ENCODE data around the gene PTCRA.
"Not testable (repeated sequence)": the region's sequence is repeated elsewhere in the genome, so short reads cannot be mapped to it uniquely, and the experiment has no call there.

The PTCRA gene

GRCh38 chr6:42915732-42916131 is at the start of gene PTCRA:
TSS of gene PTCRA (plus strand) at chr6:42916053. CDS start at chr6:42916070, 17 bp downstream.
- DNase-seq = no peak

- no peak for DNase-seq
These were observed 45.5 kb upstream of the PTCRA start for GRCh38 chr6:42870145-42870936.

- no peak for DNase-seq
These were observed 44.1 kb upstream of the PTCRA start for GRCh38 chr6:42871711-42872110.

- no peak for DNase-seq
These were observed 42.5 kb upstream of the PTCRA start for GRCh38 chr6:42873313-42873712.

GRCh38 chr6:42877695-42878094 is 38.2 kb upstream of the PTCRA start:
- DNase-seq = no peak

- peak; percentile 85 for DNase-seq
These were observed 36.2 kb upstream of the PTCRA start, which contains the start of gene RPL7L1 for GRCh38 chr6:42879372-42880239. TSS of gene RPL7L1 (plus strand) at chr6:42879616. CDS start at chr6:42879911, 295 bp downstream.

- DNase-seq = not testable (repeated sequence)
These were observed 35.5 kb upstream of the PTCRA start for GRCh38 chr6:42880240-42880817.

- not testable (repeated sequence) for DNase-seq
These were observed 35.0 kb upstream of the PTCRA start for GRCh38 chr6:42880871-42881270.

GRCh38 chr6:42885702-42886101 is 30.2 kb upstream of the PTCRA start:
- no peak for DNase-seq

- not testable (repeated sequence) for DNase-seq
These were observed 27.7 kb upstream of the PTCRA start for GRCh38 chr6:42888201-42888600.

GRCh38 chr6:42889815-42890214 is 26.0 kb upstream of the PTCRA start:
- no peak for DNase-seq

- peak; percentile 92 for DNase-seq
These were observed 25.3 kb upstream of the PTCRA start for GRCh38 chr6:42890311-42891198.

- no peak for DNase-seq
These were observed 24.6 kb upstream of the PTCRA start for GRCh38 chr6:42891199-42891722.

- not testable (repeated sequence) for DNase-seq
These were observed 21.6 kb upstream of the PTCRA start for GRCh38 chr6:42894041-42894828.

- DNase-seq = no peak
These were observed 19.6 kb upstream of the PTCRA start for GRCh38 chr6:42896178-42896719.

GRCh38 chr6:42898891-42899361 is 16.9 kb upstream of the PTCRA start:
- DNase-seq = peak; percentile 42

- no peak for DNase-seq
These were observed 16.0 kb upstream of the PTCRA start for GRCh38 chr6:42899871-42900270.

- peak; percentile 68 for DNase-seq
These were observed 14.3 kb upstream of the PTCRA start for GRCh38 chr6:42901538-42901957.

- not testable (repeated sequence) for DNase-seq
These were observed 13.2 kb upstream of the PTCRA start for GRCh38 chr6:42902429-42903263.

GRCh38 chr6:42904467-42904866 is 11.4 kb upstream of the PTCRA start:
- no peak for DNase-seq
